Ureter (tissue), 1 donor: ENCODE measurements around the gene HSPG2. TPM values are rescaled to one million over a fixed set of nuclear protein-coding genes. Genes with fewer than 3 reads are reported as not detected.

Source experiments
- DNase-seq: peaks from one replicate; pipeline ENCODE4 v3.0.0-alpha.2; 2020; ENCODE audit warnings: low spot score
- total RNA-seq: library from RNA; stranded (reverse); gene quantifications from one replicate; pipeline ENCODE4 v1.2.4, GENCODE V29; 2023
- donor health status: DM: yes; HTN: yes; CAD: no.

The HSPG2 gene
- total RNA-seq, 1 donor from 2014 or later = 298 TPM

DNA sequence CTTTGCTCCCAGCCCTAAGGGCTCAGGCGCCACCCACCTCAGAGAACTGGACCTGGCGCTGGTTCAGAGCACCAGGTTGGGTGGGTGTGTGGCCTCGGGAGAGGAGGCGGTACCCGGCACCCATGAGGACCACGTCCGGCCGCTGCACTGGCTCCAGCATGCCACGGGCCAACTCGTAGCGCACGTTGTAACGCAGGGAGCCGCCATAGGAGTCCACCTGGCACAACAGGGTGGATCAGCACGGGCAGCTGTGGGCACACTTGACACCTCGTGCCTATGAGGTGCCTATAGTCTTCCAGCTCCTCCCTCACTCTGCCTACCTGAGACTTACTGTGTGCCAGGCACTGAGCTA, 56.5 kb downstream of the HSPG2 start:
- DNase-seq = no peak

DNA sequence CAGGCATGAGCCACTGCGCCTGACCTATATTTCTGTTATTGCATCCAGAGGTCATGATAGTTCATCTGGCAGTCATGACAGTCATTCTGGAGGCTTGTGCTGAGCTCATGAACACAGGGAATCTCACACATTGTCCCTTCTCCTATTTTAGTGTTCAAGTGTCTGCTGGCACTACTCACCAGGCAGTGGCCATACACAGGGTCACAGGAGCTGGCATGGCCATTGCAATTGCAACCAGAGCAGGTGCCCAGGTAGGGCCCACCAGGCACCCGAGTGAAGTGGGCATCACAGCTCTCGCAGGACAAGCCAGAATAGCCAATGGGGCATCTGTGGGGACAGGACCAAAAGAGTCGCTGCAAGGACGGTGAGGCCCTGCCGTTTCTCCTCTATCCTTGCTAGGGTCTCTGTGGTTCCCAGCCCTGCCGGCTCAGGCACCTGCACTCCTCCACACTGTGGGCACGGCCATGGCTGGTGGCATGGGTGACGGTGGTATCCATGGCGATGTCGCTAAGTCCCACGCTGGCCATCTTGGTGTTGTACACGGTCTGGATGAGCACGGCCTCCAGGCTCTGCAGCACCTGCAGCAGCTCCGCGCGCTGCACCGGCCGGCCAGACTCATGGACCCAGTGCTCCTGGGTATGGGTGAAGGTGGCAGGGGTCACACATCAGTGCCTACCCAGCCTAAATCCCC, 57.0 kb downstream of the HSPG2 start:
- no peak for DNase-seq

DNA sequence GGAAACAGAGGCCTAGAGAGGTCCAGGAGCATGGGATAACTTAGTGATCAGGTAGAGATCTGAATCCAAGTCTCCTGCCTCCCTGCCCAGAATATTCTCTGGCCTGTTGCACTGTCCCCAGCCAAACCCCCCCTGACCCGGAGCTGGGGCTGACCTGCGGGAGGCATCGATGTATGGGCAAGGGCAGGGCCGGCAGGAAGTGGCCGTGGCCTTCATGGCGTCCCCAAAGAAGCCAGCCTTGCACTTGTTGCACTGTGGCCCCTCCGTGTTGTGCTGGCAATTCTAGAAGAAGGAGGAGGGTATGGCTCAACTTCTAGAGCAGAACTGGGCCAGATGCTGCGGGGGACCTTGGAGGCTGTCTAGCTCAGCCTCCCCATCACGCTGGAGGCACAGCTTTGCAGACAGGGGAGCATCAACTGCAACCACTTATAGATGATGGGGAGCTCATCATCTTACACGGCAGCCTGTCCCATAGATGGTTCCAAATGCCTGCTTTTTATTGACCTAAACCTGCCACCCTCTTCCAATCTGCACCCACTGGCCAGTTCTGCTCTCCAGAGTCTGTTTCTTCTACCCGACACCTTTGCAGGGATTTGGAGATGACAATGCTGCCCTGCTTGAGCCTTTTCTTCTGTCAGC, 58.2 kb downstream of the HSPG2 start:
- no peak for DNase-seq

DNA sequence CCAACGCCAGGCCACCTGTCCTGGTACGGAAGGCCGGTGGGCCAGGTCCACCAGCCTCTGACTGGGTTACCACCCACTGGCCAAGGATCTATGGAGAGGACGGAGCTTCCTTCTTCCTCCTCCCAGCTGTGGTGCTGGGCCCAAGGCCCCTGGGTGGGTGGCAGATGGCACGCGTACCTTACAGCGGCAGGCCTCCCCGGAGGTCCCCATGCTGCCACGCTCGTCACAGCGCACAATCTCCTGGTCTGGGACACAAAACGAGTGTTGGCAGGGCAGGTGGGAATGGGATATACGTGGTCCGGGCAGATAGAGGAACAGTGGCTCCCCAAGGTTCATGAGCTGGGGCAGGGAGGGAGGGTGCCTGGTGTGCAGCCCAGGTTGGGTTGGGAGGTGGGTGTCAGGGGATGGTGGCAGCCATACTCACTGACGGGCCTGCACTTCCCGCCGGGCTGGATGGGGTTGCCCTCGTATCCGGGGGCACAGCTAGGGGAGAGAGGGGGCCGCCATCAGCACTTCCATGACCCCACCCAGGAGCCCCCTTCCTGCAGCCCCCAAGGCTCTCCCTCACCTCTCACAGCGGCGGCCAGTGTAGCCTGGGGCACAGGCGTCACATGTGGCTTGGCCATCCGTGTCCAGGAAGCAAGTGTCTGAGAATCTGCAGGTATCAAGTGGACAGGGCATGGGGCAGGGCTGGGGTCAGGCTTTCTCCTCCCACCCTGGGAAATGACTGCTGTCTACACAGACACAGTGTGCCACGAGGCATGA, 58.9 kb downstream of the HSPG2 start:
- no peak for DNase-seq

DNA sequence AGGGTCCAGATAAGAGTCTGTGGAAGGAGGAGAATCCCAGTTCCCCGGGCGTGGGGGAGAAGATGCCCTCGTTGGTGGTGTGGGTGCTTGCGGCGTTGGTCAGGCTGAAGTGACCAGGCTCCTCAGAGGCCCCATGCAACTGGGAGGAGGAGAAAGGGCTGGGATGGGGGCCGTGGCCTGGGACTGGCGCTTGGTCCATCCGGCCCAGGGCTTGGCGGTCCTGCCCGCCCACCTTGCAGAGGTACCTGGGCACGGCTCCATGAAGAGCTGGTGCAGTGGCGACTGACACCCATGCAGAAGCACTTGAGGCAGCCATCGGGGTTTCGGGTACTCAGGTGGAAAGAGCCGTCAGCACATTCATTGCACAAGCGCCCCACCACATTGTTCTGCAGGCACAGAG, 60.8 kb downstream of the HSPG2 start:
- DNase-seq = no peak

DNA sequence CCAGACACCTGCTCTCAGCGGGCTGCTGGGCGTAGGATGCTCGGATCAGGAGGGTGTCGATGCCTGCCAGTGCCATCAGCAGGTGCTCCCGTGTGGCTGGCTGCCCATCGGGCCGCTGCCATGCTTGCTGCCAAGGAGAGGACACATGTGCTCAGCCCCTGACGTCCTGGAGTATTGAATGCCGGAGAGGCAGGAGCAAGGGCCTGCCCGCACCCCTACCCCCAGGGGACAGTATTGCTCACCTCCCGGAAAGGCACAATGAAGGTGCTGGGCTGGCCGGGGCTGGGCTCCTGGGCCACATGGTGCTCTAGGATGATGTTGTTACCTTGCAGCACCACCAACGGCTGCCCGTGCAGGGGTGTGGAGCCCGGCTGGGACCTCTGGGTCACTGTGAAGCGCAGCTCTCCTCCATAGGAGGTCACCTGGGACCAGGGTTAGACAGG, 61.5 kb downstream of the HSPG2 start:
- no peak for DNase-seq

DNA sequence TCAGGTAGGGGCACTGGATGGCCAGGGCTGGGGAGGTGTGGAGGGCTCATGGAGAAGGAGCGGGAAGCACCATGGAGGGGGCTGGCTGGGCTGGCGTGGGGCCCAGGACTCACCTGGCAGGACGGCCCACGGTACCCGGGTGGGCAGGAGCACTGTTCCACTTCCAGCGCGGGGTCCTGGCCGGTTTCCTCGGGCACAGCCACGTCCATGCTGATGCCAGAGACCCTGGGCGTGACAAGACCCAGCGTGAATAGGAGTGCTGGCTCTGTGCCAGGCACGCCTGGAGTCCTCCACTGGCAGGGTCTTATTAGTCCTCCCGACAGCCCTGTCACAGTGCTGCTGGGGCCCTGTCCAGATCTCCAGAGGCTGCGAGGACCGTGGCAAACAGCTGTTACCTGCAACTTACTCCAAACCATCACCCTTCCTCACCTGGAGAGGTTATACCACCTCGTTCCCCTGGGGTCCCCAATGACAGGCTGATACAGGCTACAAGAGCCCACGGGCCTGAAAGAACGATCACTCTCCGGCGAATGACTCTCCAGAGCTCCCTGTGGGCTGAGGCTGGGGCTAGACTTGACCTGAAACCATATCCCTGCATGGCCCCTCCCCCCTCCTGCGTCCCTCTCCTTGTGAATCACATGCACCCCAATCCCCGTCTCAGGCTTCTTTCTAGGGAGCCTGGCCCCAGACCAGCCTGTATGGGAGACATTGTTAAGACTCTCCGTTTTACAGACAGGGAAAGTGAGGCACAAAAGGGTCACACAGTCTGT, 62.1 kb downstream of the HSPG2 start:
- DNase-seq = no peak

DNA sequence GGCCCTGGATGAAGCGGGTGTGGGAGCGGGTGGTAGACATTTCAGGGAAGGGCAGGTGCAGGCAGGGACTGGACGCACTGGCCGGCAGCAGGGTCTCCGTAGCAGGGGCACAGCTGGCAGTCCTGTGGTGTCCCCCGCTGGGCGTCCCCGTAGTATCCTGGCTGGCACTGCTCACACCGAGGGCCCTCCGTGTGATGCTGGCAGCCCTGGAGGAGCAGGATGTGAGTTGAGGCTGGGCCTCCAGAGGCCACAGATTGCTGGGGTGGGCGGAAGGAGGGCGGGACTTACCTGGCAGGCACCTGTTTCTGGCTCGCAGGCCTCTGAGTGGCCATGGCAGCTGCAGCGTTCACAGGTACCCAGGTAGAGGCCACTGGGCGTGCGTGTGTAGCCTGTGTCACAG, 62.8 kb downstream of the HSPG2 start:
- DNase-seq = no peak

DNA sequence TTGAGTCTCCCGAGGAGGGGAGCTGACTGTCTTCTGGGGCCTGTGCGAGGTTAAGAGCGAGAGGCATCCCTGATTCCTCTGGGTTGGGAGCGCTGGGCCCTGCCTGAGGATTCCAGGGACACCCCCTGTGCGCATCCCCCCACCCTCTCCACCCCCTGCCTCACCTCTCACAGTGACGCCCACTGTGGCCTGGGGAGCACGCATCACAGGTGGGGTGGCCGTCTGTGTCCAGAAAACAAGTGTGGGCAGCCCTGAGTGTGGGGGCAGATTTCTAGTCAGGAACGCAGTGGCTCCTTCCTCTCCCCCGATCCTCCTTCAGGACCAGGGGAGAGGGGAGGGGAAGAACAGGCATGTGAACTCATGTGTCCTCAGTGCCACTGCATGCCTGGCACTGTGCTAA, 63.3 kb downstream of the HSPG2 start:
- no peak for DNase-seq

DNA sequence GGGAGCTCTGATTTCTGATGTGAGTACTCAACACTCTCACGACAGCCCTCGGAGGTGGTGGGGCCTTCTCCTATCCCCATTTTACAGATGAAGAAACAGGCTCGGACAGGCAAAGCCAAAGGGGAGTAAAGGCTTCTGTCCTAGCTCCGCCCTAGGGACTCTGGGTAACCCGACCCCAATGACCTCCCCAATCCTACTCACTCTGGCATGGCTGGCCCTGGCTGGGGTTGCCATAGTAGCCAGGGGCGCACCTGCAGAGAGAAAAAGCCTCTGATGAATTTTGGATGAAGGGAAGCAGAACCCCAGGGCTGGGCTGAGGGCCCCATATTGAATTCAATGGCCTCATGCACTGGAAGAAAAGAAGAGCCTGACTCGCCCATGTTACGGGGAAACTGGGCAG, 63.9 kb downstream of the HSPG2 start:
- no peak for DNase-seq

DNA sequence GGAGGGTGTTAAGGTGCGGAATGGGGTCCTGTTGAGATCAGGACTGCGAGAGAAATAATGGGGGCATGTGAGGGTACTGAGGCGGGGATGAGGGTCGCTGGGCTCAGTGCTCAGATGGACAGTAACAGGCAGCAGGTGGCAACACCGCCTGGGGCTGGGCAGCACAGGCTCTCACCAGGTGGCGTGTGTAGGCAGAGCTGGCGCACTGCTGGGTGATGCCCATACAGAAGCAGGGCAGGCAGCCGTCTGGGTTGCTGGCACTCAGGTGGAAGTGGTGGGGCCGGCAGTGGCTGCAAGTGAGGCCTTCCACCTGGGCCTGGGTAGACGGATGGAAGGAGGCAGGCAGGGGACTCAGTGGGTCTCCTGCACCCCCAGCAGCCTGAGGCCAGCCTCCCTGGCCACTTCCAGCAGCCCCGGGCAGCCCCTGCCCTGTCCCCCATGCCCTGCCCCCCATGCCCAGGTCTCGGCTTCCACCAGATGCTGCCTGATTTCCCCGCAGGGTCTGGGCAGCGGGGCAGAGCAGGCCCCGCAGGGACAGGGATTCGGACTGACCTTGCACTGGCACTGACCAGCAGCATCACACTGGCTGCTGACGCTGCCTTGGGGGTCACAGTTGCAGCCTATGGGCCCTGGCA, 64.5 kb downstream of the HSPG2 start:
- no peak for DNase-seq

DNA sequence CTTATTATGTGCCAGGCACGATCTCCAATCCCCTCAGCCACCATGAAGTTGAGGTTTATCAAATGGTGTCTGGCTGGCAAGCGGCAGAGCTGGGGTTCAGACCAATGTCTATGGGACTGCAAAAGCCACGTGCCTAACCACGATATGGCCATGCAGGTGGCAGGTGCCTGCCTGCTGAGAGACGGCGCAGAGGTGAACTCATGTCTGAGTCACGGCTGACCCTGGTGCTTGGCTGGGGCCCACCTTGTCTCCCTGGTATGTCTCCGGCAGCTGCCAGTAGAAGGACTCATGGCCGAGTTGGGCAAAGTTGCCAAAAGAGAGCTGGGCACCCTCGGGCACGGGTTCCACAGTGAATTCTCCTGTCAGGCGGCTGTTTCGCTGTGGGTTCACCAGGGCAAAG, 65.2 kb downstream of the HSPG2 start:
- DNase-seq = no peak

DNA sequence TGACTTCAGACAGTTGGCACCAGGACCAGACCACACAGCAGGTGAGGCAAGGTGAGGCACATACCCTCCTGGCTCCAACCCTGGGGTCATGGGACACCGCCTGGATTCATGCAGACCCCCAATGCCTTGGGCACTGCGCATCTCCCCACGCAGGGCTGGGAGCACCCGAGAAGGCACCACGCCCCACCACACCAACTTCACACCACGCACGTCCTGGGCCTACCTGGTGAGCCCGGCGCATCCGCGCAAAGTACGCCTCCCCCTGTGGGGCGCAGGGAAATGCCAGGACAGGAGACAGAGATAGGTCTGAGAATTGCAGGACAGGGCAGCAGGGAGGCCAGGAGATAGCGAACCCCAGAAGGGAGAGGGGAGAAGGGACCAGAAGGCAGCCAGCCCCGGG, 66.5 kb downstream of the HSPG2 start:
- DNase-seq = no peak

DNA sequence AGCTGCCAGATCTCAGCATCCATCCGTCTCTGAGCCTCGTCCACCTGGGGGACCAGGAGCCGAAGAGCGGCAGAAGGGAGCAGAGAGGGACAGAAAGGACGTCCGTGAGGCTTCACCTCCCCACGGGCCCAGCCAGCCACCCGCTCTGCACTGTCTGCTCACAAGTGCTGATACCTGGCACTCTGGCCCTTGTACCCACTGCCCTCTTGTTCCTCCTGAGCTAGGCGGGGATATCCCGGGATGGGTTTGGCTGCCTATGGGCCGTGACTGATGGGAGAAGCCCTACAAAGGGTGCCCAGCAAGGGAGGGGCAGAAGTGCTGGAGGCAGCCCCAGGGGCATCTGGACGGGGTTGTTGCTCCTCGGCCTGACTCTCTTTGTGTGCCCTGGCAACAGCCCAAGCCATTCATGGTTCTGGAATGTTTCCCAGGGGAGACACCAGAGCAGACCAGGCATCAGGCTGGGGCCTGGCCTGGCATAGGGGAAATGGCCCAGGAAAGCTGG, 67.4 kb downstream of the HSPG2 start:
- DNase-seq = peak; percentile 87

DNA sequence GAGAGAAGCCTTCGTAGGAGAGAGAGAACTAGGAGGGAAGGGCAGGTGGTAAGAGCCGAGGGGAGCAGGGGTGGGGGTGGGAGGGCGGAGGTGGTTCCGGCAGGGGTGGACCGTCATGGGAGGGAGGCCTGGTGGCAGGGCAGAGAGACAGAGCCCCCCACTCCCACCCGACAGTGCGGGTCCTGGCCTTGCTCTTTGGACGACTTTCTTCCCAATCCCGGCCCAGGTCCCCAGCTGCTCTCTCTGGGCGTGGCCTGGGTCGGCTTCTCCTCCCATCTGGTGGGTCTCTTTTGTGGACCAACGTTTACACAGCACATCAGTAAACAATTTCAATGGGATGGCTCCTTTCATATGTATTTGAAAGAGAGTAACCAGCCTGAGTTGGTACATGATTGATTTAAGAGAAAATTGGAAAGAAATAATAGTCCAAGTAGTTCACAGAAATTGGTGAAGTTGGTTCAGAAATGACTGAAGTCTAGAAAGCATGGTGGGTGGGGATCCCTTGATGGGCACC, 68.1 kb downstream of the HSPG2 start:
- DNase-seq = no peak

DNA sequence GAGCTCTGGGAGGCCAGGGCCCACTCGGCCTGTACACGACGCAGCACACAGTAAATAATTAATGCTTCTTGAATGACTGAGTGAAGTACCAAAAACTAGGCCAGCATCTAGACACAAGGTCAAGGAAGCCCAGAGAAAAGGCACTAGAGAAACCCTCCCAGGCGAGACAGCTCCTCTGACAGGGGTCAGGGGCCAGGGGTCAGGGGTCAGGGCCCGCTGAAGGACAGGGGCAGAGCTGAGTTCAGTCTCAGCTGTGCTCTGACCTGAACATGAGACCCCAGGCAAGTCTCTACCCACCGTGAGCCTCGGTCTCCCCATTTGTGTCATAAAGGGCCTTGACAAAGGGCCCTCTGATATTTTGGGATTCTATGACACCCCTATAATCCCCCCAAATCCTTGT, 68.6 kb downstream of the HSPG2 start:
- DNase-seq = no peak

DNA sequence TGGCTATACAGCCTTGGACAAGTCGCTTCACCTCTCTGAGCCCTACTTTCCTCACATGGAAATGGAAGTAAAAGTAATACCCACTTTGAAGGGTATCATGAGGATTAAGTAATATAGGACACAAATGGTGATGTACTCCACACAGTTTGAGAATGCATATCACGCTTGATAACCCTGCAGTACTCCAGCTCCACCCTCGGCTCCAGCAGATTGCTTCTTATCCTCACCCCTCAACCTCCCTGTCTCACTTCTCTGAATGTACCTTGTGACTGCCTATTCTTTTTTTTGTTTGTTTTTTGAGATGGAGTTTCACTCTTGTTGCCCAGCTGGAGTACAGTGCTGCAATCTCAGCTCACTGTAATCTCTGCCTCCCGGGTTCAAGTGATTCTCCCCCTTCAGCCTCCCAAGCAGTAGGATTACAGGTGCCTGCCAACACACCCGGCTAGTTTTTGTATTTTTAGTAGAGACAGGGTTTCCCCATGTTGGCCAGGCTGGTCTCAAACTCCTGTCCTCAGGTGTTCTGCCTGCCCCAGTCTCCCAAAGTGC, 69.6 kb downstream of the HSPG2 start:
- no peak for DNase-seq

DNA sequence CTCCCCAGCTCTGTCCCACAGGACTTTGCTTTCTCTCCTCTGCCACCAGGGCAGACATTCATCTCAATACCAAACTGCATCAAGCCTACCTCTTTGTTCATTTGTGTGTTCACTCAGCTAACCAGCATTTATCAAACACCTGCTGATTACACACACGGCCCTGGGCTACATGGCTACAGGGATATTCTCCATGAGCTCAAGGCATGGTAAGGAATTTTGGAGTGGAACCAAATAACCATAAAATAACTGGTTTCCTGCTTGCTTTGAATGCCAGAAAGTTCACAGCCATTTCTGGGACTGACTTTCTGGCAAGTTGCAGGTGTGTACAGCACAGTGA, 70.4 kb downstream of the HSPG2 start:
- DNase-seq = no peak

DNA sequence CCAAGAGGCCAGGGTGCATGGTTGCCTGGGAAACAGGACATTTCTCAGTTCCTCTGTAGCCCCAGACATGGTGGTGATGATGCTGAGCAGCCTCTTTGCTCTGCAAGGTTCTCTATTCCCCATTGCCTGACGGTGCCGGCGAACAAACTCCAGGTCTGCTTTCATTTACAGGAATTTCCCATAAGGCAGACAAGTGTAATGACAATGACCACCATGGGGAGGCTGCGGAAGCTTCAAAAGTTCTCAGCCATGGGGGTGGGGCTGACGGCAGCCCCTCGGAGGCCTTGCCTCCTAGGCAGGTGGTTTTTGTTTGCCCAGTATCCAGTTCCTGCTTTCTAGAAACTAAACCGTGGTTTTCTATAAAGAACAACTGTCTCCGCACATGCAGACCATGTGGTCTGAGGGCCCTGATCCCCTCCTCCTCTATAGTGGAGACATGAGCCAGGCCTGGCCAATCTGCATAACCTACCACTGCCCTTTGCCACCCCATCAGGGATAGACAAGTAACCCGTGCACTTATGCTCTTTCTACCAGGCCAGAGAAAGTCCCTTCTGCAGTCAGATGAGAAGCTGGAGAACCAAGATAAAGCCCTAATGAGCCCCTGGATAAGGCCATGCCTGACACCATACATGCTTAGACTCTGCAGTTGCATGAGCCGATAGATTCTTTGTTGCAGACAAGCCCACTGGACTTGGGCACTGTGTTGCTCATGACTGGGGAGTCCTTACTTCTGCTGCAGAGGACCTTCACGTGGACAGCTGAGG, 71.0 kb downstream of the HSPG2 start:
- no peak for DNase-seq

DNA sequence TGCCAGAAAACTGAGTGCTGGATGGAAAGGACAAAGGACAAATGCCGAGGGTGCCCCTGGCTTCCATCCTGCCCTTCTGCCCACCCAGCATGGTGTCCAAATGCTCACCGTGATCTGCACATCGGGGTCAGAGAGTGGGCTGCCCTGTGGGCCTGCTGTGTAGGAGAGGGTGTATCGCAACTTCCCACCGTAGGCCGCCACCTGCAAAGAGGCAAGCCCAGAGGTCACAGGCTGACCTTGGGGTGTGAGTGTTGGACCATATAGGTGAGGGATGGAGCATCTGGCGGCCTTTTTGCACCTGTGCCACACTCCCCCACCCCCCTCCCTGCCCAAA, 71.5 kb downstream of the HSPG2 start:
- DNase-seq = no peak

DNA sequence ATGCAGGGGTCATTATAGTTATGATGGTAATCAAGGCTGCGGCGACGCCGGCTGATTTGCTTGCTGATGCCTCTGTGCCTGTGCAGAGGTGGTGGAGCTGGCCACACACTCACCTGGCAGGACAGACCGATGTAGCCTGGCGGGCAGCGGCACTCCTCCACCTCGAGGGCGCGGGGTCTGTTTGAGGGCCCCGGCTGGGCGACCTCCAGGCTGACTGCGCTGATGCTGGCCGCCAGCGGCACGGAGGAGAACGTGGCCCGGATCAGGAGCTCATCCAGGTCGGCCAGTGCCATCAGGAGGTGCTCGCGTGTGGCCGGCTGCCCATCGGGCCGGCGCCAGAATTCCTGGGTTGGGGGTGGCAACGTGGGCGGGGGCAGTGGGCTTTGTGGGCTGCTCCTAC, 72.4 kb downstream of the HSPG2 start:
- DNase-seq = no peak
